DOHH2 (cell line): ENCODE results near the gene KDM6B.

Experiments used
- H3F3A ChIP-seq: fragments of 200-600 bp; sonication (generic), shearing (Covaris generic); 2 replicates; pipeline ENCODE4 v1.6.0; 2016; ENCODE audit warnings: antibody characterized with exemption, mild to moderate bottlenecking; ENCODE audit not compliant: control insufficient read depth, insufficient read depth
- H3K27ac ChIP-seq: fragments of 200-600 bp; sonication (generic); 2 replicates; pipeline ENCODE4 v1.5.1; 2014; ENCODE audit warnings: low read depth, mild to moderate bottlenecking, low read length, moderate library complexity
- H3K27me3 ChIP-seq: fragments of 200-600 bp; sonication (generic); 2 replicates; pipeline ENCODE4 v1.6.1; 2014; ENCODE audit warnings: mild to moderate bottlenecking, low read length, mixed read lengths; ENCODE audit not compliant: control insufficient read depth
- H3K36me3 ChIP-seq: fragments of 200-600 bp; sonication (generic); 2 replicates; pipeline ENCODE4 v1.6.1; 2014; ENCODE audit warnings: mild to moderate bottlenecking, low read length, moderate library complexity, mixed read lengths; ENCODE audit not compliant: control insufficient read depth
- H3K4me1 ChIP-seq: fragments of 200-600 bp; sonication (generic); 2 replicates; pipeline ENCODE4 v1.6.1; 2014; ENCODE audit warnings: mild to moderate bottlenecking, low read length, mixed read lengths; ENCODE audit not compliant: control insufficient read depth
- H3K4me2 ChIP-seq: fragments of 200-600 bp; sonication (generic); 2 replicates; pipeline ENCODE4 v1.6.0; 2014; ENCODE audit warnings: mild to moderate bottlenecking, low read length, moderate library complexity
- H3K4me3 ChIP-seq: fragments of 200-600 bp; sonication (generic); 2 replicates; pipeline ENCODE4 v1.5.1; 2014; ENCODE audit warnings: mild to moderate bottlenecking, low read length, mixed read lengths
- H3K79me2 ChIP-seq: fragments of 200-600 bp; sonication (generic); 2 replicates; pipeline ENCODE4 v1.6.1; 2014; ENCODE audit warnings: mild to moderate bottlenecking, low read length, mixed read lengths; ENCODE audit not compliant: control insufficient read depth
- H3K9me2 ChIP-seq: fragments of 200-600 bp; sonication (generic); replicated peaks from 2 replicates; pipeline ENCODE4 v1.6.1; 2014; ENCODE audit warnings: mild to moderate bottlenecking, low read length, mixed read lengths; ENCODE audit not compliant: control insufficient read depth
- H3K9me3 ChIP-seq: fragments of 200-600 bp; sonication (generic); 2 replicates; pipeline ENCODE4 v1.6.1; 2014; ENCODE audit warnings: antibody characterized with exemption, low read length, mixed read lengths; ENCODE audit not compliant: control insufficient read depth, insufficient read depth
- H4K20me1 ChIP-seq: fragments of 200-600 bp; sonication (generic); 2 replicates; pipeline ENCODE4 v1.6.0; 2014; ENCODE audit warnings: low read depth, mild to moderate bottlenecking, antibody characterized with exemption, low read length, moderate library complexity; ENCODE audit not compliant: control insufficient read depth, insufficient read depth
- EZH2phosphoT487 ChIP-seq: fragments of 200-600 bp; sonication (generic); IDR thresholded peaks from 2 replicates; pipeline ENCODE4 v1.6.1; 2017; ENCODE audit warnings: borderline replicate concordance, mild to moderate bottlenecking, antibody characterized with exemption, low read length, moderate library complexity, mixed read lengths
- TF ChIP-seq, protein P1 (sequence below): fragments of 200-600 bp; sonication (generic); IDR thresholded peaks from one replicate; pipeline ENCODE4 v1.5.1; 2014; ENCODE audit warnings: antibody characterized with exemption, mild to moderate bottlenecking, low read depth, low read length; ENCODE audit not compliant: poor library complexity, severe bottlenecking

The KDM6B gene

DNA sequence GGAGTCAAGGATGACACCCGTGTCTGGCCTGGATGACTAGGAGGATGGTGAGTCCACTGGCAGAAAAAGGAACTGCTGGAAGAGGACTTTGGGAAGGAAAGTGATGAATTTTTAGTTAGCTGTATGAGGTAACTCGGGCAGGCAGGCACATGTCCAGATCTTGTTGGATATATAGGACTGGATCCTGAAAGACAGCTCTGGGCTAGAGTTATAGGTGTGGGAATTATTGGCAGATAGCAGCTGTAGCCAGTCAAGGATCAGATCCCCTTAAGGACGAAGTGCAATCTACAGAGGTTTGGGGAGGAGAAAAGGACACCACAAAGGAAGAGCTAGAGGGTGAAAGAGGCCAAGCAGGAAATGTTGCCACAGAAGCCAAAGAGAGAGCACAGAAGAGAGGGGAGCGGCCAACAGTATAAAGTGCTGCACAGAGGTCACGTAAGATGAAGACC is 33.9 kb downstream of the KDM6B start:
- Histone ChIP-seq H3K36me3 (peaks cover 59% of the 10 kb centered on the region), H3K4me2 (no peak overlapping the region), H3K9me3 (no peaks in the 10 kb centered on the region), H3K4me1 (peaks cover 19% of the 10 kb centered on the region), H3K27ac (no peak overlapping the region), H3K79me2 (peaks cover 15% of the 10 kb centered on the region), H3K4me3 (no peak overlapping the region), H3F3A (peaks cover 16% of the 10 kb centered on the region), H3K9me2 (no peaks in the 10 kb centered on the region), H4K20me1 (no peaks in the 10 kb centered on the region), H3K27me3 (no peaks in the 10 kb centered on the region)
- TF ChIP-seq, protein P1, sequence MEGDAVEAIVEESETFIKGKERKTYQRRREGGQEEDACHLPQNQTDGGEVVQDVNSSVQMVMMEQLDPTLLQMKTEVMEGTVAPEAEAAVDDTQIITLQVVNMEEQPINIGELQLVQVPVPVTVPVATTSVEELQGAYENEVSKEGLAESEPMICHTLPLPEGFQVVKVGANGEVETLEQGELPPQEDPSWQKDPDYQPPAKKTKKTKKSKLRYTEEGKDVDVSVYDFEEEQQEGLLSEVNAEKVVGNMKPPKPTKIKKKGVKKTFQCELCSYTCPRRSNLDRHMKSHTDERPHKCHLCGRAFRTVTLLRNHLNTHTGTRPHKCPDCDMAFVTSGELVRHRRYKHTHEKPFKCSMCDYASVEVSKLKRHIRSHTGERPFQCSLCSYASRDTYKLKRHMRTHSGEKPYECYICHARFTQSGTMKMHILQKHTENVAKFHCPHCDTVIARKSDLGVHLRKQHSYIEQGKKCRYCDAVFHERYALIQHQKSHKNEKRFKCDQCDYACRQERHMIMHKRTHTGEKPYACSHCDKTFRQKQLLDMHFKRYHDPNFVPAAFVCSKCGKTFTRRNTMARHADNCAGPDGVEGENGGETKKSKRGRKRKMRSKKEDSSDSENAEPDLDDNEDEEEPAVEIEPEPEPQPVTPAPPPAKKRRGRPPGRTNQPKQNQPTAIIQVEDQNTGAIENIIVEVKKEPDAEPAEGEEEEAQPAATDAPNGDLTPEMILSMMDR: no peak

DNA sequence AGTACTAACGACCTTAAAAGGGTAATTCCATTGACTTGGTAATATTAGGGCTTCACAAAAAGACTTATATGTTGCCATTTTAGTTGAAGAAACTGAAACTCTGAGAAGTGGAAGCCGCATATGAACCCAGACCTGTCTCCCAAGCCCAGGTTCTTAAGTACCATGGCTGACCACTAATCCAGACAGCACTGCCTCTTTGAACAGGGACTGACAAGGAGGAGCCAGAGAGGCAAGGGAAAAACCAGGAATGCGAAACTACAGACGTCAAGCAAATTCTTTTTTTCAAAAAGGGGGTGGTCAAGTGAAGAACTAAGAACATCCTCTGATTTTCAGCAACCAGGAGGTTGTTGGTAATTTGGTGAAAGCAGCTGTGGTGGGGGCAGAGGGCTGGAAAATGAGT is 39.0 kb downstream of the KDM6B start:
- Histone ChIP-seq H3K36me3 (peaks cover 66% of the 10 kb centered on the region), H3K9me3 (no peaks in the 10 kb centered on the region), H3K4me3 (no peak overlapping the region), H4K20me1 (no peaks in the 10 kb centered on the region), H3K9me2 (no peaks in the 10 kb centered on the region), H3K4me1 (peaks cover 11% of the 10 kb centered on the region), H3K4me2 (no peak overlapping the region), H3K27me3 (no peaks in the 10 kb centered on the region), H3K79me2 (peaks cover 7% of the 10 kb centered on the region), H3K27ac (no peak overlapping the region), H3F3A (peaks cover 14% of the 10 kb centered on the region; the same call in 1 of the 2 replicates)
- TF ChIP-seq, protein P1: no peak
- no peak for TF ChIP-seq EZH2phosphoT487

DNA sequence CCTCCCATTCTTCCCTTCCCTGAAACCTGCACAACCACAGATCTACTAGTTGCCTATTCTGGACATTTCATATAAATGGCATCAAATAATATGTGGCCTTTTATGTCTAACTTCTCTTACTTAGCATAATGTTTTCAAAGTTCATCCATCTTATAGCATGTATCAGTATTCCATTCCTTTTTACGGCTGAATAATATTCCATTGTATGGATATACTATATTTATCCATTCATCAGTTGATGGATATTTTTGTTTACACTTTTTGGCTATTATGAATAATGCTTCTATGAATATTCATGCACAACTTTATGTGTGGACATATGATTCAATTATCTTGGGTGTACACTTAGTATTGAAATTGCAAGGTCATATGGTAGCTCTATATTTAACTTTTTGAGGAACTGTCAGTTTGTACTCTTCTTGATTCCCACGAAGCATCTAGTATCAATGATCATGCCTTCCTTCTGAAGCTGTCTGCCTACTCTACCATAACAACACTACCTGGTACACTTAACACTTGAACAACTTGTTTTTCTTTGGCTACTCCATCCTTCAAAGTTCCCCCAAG is 41.9 kb downstream of the KDM6B start:
- Histone ChIP-seq H3K27me3 (no peaks in the 10 kb centered on the region), H3K9me3 (no peaks in the 10 kb centered on the region), H4K20me1 (no peaks in the 10 kb centered on the region), H3K4me1 (peaks cover 26% of the 10 kb centered on the region), H3K4me2 (no peak overlapping the region), H3K36me3 (peaks cover 82% of the 10 kb centered on the region), H3K4me3 (no peak overlapping the region), H3K9me2 (no peaks in the 10 kb centered on the region), H3F3A (peaks cover 24% of the 10 kb centered on the region), H3K79me2 (peaks cover 15% of the 10 kb centered on the region), H3K27ac (no peak overlapping the region)
- TF ChIP-seq, protein P1: no peak
- no peak for TF ChIP-seq EZH2phosphoT487
